ENCODE data around the gene ITGA5.

DNA sequence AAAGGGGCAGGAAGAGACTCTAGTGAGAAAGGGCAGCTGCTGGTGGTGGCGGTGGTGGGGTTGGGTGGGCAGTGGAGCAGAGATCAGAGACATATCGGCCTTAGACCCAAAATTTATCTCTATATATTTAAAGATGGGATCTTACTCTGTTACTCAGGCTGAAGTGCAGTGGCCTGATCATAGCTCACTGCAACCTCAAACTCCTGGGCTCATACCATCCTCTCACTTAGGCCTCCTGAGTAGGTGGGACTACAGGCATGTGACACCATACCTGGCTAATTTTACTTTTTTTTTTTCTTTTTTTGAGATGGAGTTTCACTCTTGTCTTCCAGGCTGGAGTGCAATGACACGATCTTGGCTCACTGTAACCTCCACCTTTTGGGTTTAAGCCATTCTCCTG is 18.6 kb upstream of the ITGA5 start:
- TF ChIP-seq, protein P1, sequence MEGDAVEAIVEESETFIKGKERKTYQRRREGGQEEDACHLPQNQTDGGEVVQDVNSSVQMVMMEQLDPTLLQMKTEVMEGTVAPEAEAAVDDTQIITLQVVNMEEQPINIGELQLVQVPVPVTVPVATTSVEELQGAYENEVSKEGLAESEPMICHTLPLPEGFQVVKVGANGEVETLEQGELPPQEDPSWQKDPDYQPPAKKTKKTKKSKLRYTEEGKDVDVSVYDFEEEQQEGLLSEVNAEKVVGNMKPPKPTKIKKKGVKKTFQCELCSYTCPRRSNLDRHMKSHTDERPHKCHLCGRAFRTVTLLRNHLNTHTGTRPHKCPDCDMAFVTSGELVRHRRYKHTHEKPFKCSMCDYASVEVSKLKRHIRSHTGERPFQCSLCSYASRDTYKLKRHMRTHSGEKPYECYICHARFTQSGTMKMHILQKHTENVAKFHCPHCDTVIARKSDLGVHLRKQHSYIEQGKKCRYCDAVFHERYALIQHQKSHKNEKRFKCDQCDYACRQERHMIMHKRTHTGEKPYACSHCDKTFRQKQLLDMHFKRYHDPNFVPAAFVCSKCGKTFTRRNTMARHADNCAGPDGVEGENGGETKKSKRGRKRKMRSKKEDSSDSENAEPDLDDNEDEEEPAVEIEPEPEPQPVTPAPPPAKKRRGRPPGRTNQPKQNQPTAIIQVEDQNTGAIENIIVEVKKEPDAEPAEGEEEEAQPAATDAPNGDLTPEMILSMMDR (IDR thresholded peaks at IDR 0.05): no peak
- TF ChIP-seq, protein P2, sequence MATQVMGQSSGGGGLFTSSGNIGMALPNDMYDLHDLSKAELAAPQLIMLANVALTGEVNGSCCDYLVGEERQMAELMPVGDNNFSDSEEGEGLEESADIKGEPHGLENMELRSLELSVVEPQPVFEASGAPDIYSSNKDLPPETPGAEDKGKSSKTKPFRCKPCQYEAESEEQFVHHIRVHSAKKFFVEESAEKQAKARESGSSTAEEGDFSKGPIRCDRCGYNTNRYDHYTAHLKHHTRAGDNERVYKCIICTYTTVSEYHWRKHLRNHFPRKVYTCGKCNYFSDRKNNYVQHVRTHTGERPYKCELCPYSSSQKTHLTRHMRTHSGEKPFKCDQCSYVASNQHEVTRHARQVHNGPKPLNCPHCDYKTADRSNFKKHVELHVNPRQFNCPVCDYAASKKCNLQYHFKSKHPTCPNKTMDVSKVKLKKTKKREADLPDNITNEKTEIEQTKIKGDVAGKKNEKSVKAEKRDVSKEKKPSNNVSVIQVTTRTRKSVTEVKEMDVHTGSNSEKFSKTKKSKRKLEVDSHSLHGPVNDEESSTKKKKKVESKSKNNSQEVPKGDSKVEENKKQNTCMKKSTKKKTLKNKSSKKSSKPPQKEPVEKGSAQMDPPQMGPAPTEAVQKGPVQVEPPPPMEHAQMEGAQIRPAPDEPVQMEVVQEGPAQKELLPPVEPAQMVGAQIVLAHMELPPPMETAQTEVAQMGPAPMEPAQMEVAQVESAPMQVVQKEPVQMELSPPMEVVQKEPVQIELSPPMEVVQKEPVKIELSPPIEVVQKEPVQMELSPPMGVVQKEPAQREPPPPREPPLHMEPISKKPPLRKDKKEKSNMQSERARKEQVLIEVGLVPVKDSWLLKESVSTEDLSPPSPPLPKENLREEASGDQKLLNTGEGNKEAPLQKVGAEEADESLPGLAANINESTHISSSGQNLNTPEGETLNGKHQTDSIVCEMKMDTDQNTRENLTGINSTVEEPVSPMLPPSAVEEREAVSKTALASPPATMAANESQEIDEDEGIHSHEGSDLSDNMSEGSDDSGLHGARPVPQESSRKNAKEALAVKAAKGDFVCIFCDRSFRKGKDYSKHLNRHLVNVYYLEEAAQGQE (IDR thresholded peaks at IDR 0.05; ENCODE audit: insufficient read depth in 1 of 2, low read depth in 2 of 2, low read length in 1 of 2): no peak
- TF ChIP-seq SIN3A (IDR thresholded peaks at IDR 0.05; ENCODE audit: borderline replicate concordance, insufficient read depth, low read depth, low read length) (no peak), POLR2AphosphoS5 (IDR thresholded peaks at IDR 0.05; ENCODE audit: low read depth, low read length) (no peak)

Data from Panc1 (cell line).